SU-DHL-6 (cell line): Measurements from ENCODE around the gene RPL10.
"Not testable (repeated sequence)": the region's sequence is repeated elsewhere in the genome, so short reads cannot be mapped to it uniquely, and the experiment has no call there.

Experiments
- CTCF ChIP-seq: fragments of 200-600 bp; sonication (generic); IDR thresholded peaks from one replicate; pipeline ENCODE4 v1.5.1; 2017; ENCODE audit warnings: antibody characterized with exemption, mild to moderate bottlenecking, low read length, moderate library complexity; ENCODE audit not compliant: insufficient read depth, poor library complexity, severe bottlenecking
- EZH2phosphoT487 ChIP-seq: fragments of 200-600 bp; sonication (generic), shearing (Covaris generic); conservative IDR thresholded peaks from 2 replicates; pipeline ENCODE4 v1.6.1; 2018; ENCODE audit warnings: mild to moderate bottlenecking, antibody characterized with exemption, low read length, moderate library complexity, mixed read lengths

DNA sequence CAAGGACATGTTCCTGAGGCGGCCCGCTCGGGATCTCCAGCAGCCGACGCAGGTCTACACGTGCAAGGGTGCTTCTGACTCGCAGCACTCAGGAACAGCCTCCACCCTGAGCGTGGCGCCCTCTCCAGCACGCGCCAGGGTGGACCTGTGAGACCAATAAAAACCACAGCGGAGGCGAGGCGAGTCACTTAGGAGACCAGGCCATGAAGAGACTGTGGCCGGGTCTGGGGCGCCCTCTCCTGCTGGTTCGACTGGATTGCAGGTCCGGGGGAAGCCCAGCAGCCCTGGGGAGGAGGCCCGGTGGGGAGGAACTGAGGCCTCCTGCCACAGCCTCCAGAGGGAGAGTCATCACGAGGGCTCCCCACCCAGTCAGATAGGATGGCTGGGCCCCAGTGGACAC lies 10.1 kb upstream of the RPL10 start:
- not testable (repeated sequence) for TF ChIP-seq CTCF, EZH2phosphoT487
